Endodermal cell (in vitro differentiated cells): ENCODE results near the gene CCR2. TPM values are rescaled to one million over a fixed set of nuclear protein-coding genes. Genes with fewer than 3 reads are reported as not detected.
A peak's percentile ranks its signal among the peaks of the same experiment; 100 is the strongest.

Source experiments
- DNase-seq: peaks from one replicate; pipeline ENCODE4 v3.0.0-alpha.2; 2017
- H3K27ac ChIP-seq: 2 replicates; pipeline ENCODE4 v1.5.1; 2013; ENCODE audit warnings: mild to moderate bottlenecking, low read depth, low read length, moderate library complexity
- H3K27me3 ChIP-seq: 2 replicates; pipeline ENCODE4 v1.6.1; 2013; ENCODE audit warnings: mild to moderate bottlenecking, low read length, moderate library complexity; ENCODE audit not compliant: insufficient read depth, control insufficient read depth, poor library complexity, severe bottlenecking
- H3K36me3 ChIP-seq: 2 replicates; pipeline ENCODE4 v1.7.0; 2013; ENCODE audit warnings: mild to moderate bottlenecking, low read length, moderate library complexity; ENCODE audit not compliant: control insufficient read depth, insufficient read depth
- H3K4me1 ChIP-seq: one replicate; pipeline ENCODE4 v1.7.0; 2013; ENCODE audit warnings: low read length; ENCODE audit not compliant: control insufficient read depth, insufficient read depth
- H3K4me3 ChIP-seq: 2 replicates; pipeline ENCODE4 v1.5.1; 2013; ENCODE audit warnings: mild to moderate bottlenecking, low read length, moderate library complexity
- H3K9ac ChIP-seq: 2 replicates; pipeline ENCODE4 v1.6.1; 2013; ENCODE audit warnings: mild to moderate bottlenecking, low read length, moderate library complexity; ENCODE audit not compliant: poor library complexity, severe bottlenecking; ENCODE audit errors: extremely low read depth
- H3K9me3 ChIP-seq: 2 replicates; pipeline ENCODE4 v1.6.1; 2013; ENCODE audit warnings: mild to moderate bottlenecking, low read length, moderate library complexity; ENCODE audit not compliant: control insufficient read depth
- H3K27ac Mint-ChIP-seq: 2 replicates; pipeline ENCODE4 v1.8.0; 2020; ENCODE audit warnings: mixed read lengths
- H3K27me3 Mint-ChIP-seq: 2 replicates; pipeline ENCODE4 v1.8.0; 2021; ENCODE audit warnings: mild to moderate bottlenecking, mixed read lengths; ENCODE audit not compliant: insufficient read depth
- H3K36me3 Mint-ChIP-seq: 2 replicates; pipeline ENCODE4 v1.8.0; 2020; ENCODE audit warnings: low read depth, mixed read lengths
- H3K4me1 Mint-ChIP-seq: 2 replicates; pipeline ENCODE4 v1.8.0; 2020; ENCODE audit warnings: mixed read lengths
- H3K4me3 Mint-ChIP-seq: 2 replicates; pipeline ENCODE4 v1.8.0; 2020; ENCODE audit warnings: mild to moderate bottlenecking, moderate library complexity, mixed read lengths
- H3K9me3 Mint-ChIP-seq: 2 replicates; pipeline ENCODE4 v1.8.0; 2020; ENCODE audit warnings: mild to moderate bottlenecking, mixed read lengths
- CTCF ChIP-seq: fragments of 200-600 bp; sonication (generic); conservative IDR thresholded peaks from 2 replicates; pipeline ENCODE4 v1.5.0; 2021; ENCODE audit warnings: antibody characterized with exemption, mild to moderate bottlenecking
- WGBS, 2 experiments: methylation state at CpG; one replicate each; pipeline versions ENCODE4 v1.1.5 to v1.1.7; 2013; ENCODE audit warnings: missing lambda C conversion rate in 2 of 2, mixed read lengths in 1 of 2; ENCODE audit not compliant: insufficient coverage in 1 of 2, insufficient read length in 1 of 2; 5-methylcytosine and 5-hydroxymethylcytosine counted together
- total RNA-seq, 2 donors: library from RNA; stranded (reverse); fragmentation: NEBNext Ultra II Directional in 1 of 2; extraction: Animal tissue kit (Norgen Biotek cat#: 25700) in 1 of 2; gene quantifications; 2 replicates in 1 of 2; 3 replicates in 1 of 2; pipeline ENCODE4 v1.2.1, GENCODE V29; 2021

The CCR2 gene
- total RNA-seq, 2 donors from 2014 or later: not detected

DNA sequence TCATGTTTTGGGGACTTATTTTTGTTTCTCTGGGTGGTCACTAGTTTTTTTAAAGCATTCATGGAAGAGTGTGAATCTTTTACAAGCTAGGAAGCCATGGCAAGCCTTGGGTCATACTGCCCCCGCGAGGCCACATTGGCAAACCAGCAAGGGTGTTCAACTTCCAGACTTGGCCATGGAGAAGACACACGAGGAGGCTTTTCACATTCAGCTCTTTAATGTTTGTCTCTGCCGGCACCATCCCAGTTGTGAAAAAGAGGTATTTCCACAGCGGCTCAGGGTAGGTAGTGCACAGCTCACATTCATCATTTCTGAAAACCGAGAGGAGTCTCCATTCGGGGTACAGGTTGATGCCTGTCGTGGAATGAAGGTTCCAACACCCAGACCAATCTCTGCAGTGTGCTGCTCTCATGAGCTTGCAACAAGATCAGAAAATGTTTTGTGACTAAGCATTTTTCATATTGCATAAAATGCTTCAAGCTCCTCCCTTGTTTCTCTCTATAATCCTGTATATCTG, 24.6 kb downstream of the CCR2 start:
- H3K27me3 ChIP-seq: no peaks in the 10 kb centered on the region
- DNase-seq: peak; percentile 91
- peak; percentile 92 for TF ChIP-seq CTCF
- peaks cover 19% of the 10 kb centered on the region for H3K4me1 Mint-ChIP-seq
- no peaks in the 10 kb centered on the region for H3K9me3 ChIP-seq
- H3K27me3 Mint-ChIP-seq: peaks cover 3% of the 10 kb centered on the region
- no peak overlapping the region for H3K27ac ChIP-seq
- WGBS, 2 experiments: 58 to 60% methylated on average over 8 of the region's 8 CpGs
- H3K36me3 ChIP-seq: no peaks in the 10 kb centered on the region
- H3K27ac Mint-ChIP-seq: no peak overlapping the region
- no peak overlapping the region for H3K4me3 ChIP-seq
- H3K4me1 ChIP-seq: peaks cover 16% of the 10 kb centered on the region
- H3K9me3 Mint-ChIP-seq: no peaks in the 10 kb centered on the region
- no peaks in the 10 kb centered on the region for H3K36me3 Mint-ChIP-seq
- H3K9ac ChIP-seq: no peak overlapping the region
- no peak overlapping the region for H3K4me3 Mint-ChIP-seq

DNA sequence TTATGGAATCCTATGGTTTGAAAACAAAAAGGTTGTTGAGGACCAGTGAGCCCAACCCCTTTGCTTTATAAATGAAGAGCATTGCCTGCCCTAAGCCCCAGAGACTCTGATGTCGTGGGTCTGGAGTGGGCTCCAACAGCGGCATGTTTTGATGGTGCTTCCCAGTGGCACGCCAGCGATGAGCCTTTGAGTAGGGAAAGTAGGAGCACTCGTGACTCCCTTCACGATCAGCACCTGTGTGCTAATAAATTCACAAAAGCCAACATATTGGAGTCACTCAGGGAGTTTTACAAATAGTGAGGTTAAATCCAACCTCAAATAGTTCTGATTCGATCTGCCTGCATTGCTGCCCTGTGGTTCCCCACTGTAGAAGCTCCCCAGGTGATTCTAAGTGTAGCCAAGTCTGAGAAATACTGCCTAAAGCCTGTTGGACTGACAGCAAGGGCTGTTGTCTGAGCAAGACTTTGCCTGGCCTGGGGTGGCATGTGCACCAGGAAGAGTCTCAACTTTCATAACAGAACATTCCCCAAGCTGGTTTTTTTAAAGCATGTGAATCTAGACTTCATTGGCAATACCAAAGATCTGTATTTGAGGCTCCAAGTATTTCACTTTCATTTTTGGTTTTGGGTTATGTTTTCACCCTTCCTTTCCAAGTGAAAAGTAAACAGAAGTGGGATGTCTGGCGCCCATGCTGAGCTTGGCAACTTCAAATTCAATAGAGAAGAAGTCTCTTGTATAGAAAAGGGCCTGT, 26.7 kb downstream of the CCR2 start:
- no peaks in the 10 kb centered on the region for H3K27me3 ChIP-seq
- H3K27me3 Mint-ChIP-seq: no peaks in the 10 kb centered on the region
- H3K27ac Mint-ChIP-seq: no peak overlapping the region
- no peak for TF ChIP-seq CTCF
- H3K4me1 ChIP-seq: peaks cover 16% of the 10 kb centered on the region
- H3K4me3 ChIP-seq: no peak overlapping the region
- H3K27ac ChIP-seq: no peak overlapping the region
- no peaks in the 10 kb centered on the region for H3K9me3 ChIP-seq
- no peak overlapping the region for H3K9ac ChIP-seq
- H3K36me3 Mint-ChIP-seq: no peaks in the 10 kb centered on the region
- H3K9me3 Mint-ChIP-seq: no peaks in the 10 kb centered on the region
- WGBS, 2 experiments: 66 to 78% methylated on average over 4 to 8 of the region's 8 CpGs
- no peak overlapping the region for H3K4me3 Mint-ChIP-seq
- DNase-seq: peak; percentile 66
- no peaks in the 10 kb centered on the region for H3K36me3 ChIP-seq
- H3K4me1 Mint-ChIP-seq: peaks cover 32% of the 10 kb centered on the region

DNA sequence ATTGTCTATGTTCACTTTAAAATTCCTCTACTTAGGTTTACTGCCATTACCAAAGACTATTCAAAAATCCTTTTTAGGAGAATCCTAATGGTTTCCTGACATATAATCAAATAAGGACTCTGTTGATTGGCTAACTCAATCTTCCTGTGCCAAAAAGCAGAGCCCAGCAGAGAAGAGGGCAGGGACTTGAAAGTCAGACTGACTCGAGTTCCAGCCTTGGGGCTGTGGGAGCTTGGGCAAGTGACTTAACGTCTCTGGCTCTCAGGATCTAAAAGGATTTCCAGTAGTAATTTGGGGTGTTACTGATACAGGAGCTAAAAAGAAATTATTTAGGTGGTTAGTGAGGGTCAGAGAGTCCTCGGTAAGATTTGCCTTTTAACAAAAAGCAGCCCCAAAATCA, 27.7 kb downstream of the CCR2 start:
- Mint-ChIP-seq H3K9me3 (no peaks in the 10 kb centered on the region), H3K4me1 (peaks cover 30% of the 10 kb centered on the region), H3K27me3 (no peaks in the 10 kb centered on the region), H3K4me3 (no peak overlapping the region), H3K36me3 (no peaks in the 10 kb centered on the region), H3K27ac (no peak overlapping the region)
- Histone ChIP-seq H3K9ac (no peak overlapping the region), H3K4me3 (no peak overlapping the region), H3K27ac (no peak overlapping the region), H3K4me1 (peaks cover 16% of the 10 kb centered on the region), H3K27me3 (no peaks in the 10 kb centered on the region), H3K9me3 (no peaks in the 10 kb centered on the region), H3K36me3 (no peaks in the 10 kb centered on the region)
- 75 to 84% methylated on average over 2 to 3 of the region's 3 CpGs for WGBS, 2 experiments
- TF ChIP-seq CTCF: no peak
- DNase-seq: peak; percentile 47
